GM13976 (cell line): ENCODE data around the gene HOXD12.

Experiments used
- DNase-seq: peaks from one replicate; pipeline ENCODE4 v3.0.0; 2012; ENCODE audit warnings: low spot score
- CTCF ChIP-seq: IDR thresholded peaks from 2 replicates; pipeline ENCODE4 v1.5.1; 2012; ENCODE audit warnings: borderline replicate concordance, mild to moderate bottlenecking; ENCODE audit not compliant: insufficient read depth; ENCODE audit errors: extremely low read depth, missing control alignments, control extremely low read depth
- in situ Hi-C: fragments of 300-500 bp; cut with MboI; formaldehyde crosslinking; loops from one replicate; pipeline ENCODE4 v1.12.0; 2022; ENCODE audit warnings: low sequenced_read_pairs, mixed read lengths, inconsistent platforms; ENCODE audit not compliant: unreplicated experiment

Gene HOXD12

DNA sequence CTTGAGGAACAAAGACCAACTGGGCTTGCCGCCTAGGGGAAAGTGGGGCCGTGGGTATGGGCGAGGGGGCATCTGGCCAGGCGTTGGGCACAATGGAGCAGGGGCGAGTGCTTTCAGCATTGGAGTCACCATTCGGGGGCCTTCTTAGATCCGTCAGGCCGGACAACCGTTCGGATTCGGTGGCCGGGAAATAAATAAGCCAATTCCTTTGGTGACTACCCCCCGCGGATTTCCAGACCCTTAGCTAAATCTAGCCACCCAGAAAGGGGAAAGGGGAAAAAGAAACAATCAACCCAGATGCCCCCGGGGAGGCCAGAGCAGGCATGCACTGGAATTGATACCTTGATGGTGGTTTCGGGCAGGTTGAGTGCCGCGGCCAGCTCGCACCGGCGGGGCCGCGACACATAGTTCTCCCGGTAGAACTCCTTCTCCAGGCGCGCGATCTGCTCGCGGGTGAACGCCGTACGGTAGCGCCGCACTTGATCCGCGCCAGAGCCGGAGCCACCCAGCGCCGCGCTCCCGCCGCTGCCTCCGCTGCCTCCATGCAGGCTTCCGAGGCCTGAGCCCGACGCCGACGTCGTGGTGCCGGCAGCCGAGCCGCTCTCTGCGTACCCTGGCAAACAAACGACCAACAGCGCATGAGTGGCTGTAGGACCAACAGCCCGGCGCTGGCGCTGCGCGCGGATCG, 17.6 kb upstream of the HOXD12 start:
- peak; percentile 38 for DNase-seq
- in situ Hi-C loops, result loop anchor here (25.0 kb wide), 1 partner anchor 720 kb away; no protein-coding TSS in a partner anchor

GRCh38 chr2:176082525-176082823, 17.1 kb upstream of the HOXD12 start:
- TF ChIP-seq CTCF, result no peak
- DNase-seq, result peak; percentile 18
- in situ Hi-C loops, result loop anchor here (25.0 kb wide), 1 partner anchor 720 kb away; no protein-coding TSS in a partner anchor

More for the DNA sequence above, 17.6 kb upstream of the HOXD12 start:
- TF ChIP-seq CTCF, result no peak

GRCh38 chr2:176082824-176083751, 16.5 kb upstream of the HOXD12 start:
- peak; percentile 28 for DNase-seq
- TF ChIP-seq CTCF, result no peak
- in situ Hi-C loops, result loop anchor here (25.0 kb wide), 1 partner anchor 721 kb away; no protein-coding TSS in a partner anchor

GRCh38 chr2:176083796-176084261, 15.8 kb upstream of the HOXD12 start, which contains the start of gene EVX2:
Gene EVX2 (minus strand): TSS chr2:176083962. CDS start chr2:176083776, 186 bp downstream.
- no peak for TF ChIP-seq CTCF
- DNase-seq, result peak; percentile 24
- in situ Hi-C loops, result loop anchor here (25.0 kb wide), 1 partner anchor 722 kb away; no protein-coding TSS in a partner anchor

DNA sequence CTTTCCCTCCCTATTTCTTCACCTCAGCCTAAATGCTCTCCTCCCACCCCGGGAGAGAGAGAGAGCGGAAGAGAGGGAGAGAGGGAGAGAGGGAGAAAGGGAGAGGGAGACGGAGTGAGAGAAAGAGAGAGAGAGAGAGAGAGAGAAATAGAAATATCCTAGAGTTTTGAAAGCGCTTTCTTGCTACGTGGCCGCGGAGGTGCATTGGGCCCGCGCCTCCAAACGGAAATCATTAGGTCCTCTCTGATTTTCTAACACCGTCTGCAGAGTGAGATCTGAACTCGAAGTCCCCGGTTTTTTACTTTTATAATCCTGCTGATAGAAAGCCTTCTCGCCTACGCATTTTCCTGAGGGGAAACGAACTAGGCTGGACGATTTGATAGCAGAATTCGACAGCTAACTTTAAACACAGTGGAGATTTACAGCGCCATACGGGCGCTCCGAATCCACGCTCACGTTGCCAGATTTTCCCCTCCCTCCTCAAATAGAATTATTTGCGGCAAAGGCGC, 14.9 kb upstream of the HOXD12 start:
- in situ Hi-C loops, result loop anchor here (25.0 kb wide), 1 partner anchor 722 kb away; no protein-coding TSS in a partner anchor
- no peak for TF ChIP-seq CTCF
- peak; percentile 11 for DNase-seq
